ENCODE results near the gene BCAS1. TPM values are rescaled to one million over a fixed set of nuclear protein-coding genes. Genes with fewer than 3 reads are reported as not detected.

The BCAS1 gene
- total RNA-seq, 2 experiments from 2014 or later: 0.09 TPM; not detected in 1

- DNase-seq (no peak), ATAC-seq (ENCODE audit: low read depth) (no peak)
- Mint-ChIP-seq H3K36me3 (peaks cover 8% of the 10 kb centered on the region), H3K27ac (no peak overlapping the region), H3K27me3 (no peaks in the 10 kb centered on the region), H3K4me1 (peaks cover 25% of the 10 kb centered on the region), H3K4me3 (no peak overlapping the region), H3K9me3 (peaks cover 6% of the 10 kb centered on the region)
- POLR2A ChIA-PET: interaction anchor here (0.5 to 1.5 kb wide), 2 partner anchors 128 to 364 kb away, joined by 3 to 5 read pairs; partner anchors contain the start of gene PFDN4
These were observed 9.3 kb upstream of the BCAS1 start for GRCh38 chr20:54079652-54080051.

DNA sequence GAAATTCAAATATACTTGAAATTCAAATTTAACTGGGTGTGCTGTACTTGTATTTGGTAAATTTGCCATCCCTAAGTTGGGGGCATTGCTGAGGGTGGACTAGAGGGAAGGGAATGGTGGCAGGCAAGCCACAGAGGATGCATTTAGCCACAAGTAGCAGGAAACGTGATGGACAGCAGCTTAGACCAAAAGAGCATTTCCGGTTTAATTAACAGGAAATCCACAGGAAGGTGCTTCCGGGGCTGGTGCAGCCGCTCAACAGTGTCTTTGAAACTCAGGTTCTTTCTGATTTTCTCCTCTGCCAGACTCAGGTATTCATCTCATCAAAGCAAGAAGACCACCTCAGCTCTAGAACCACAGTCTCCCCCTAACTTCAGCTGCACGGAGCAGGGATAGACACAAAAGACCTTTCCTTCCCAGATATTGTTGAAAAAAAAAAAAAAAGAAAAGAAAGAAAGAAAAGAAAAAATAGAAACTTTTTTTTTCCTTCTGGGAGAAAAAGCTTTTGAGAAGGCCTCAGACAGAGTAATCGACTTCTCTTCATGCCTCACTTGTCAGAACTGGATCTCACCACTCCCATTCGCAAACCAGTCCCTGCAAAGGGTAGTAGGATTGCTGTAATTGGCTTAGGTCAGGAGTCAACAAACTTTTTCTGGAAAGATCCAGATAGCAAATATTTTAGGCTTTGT is 8.0 kb upstream of the BCAS1 start:
- peak overlapping the region; percentile 80 for H3K4me3 Mint-ChIP-seq
- H3K9me3 Mint-ChIP-seq: peaks cover 6% of the 10 kb centered on the region
- H3K4me1 Mint-ChIP-seq: peaks cover 23% of the 10 kb centered on the region
- no peaks in the 10 kb centered on the region for H3K27me3 Mint-ChIP-seq
- peak overlapping the region; percentile 90 for H3K27ac Mint-ChIP-seq
- POLR2A ChIA-PET: interaction anchor here (0.6 to 1.8 kb wide), 11 partner anchors 8 to 921 kb away, joined by 3 to 6 read pairs (median 3); partner anchors contain the start of genes BCAS1 and PFDN4
- H3K36me3 Mint-ChIP-seq: peaks cover 6% of the 10 kb centered on the region
- DNase-seq: peak; percentile 44
- peak; percentile 86 for ATAC-seq (ENCODE audit: low read depth)

DNA sequence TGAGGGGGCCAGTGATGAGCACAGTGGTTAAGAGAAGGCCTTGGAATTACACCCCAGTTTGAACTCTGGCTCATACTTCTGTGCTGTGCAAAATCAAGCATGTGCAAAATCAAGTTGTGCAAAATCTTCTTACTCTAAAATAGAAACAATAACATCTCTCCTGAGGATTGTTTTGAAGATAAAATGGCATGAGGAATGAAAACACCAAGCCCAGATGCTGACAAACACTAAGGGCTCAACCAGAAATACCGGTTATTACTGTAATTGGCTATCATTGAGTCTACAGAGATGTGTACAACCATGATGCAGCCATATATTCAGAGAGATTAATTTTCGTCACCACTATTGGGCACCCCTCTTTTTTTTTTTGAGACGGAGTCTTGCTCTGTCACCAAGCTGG is 5.9 kb upstream of the BCAS1 start:
- Mint-ChIP-seq H3K4me3 (no peak overlapping the region), H3K27ac (no peak overlapping the region), H3K36me3 (peaks cover 4% of the 10 kb centered on the region), H3K4me1 (peaks cover 18% of the 10 kb centered on the region), H3K27me3 (no peaks in the 10 kb centered on the region), H3K9me3 (peaks cover 5% of the 10 kb centered on the region)
- POLR2A ChIA-PET: no interaction called here
- DNase-seq: no peak
- ATAC-seq (ENCODE audit: low read depth): no peak

DNA sequence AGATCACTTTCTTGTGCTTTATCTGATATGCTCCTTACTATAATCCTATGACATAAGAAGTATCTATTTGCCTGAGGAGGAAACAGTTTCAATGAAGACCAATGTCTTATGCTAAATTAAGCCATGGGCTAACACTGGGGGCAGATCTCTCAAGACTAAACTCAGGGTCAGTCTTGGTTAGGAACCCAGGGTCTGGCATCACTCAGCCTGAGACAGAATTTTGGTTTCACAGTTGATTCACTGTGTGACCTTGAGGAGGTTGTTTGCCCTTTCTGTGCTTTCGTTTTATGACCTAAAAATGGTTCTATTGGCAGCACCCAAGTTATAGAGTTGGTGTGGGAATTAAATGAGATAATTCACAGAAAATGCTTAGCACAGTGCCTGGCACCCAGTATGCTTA is 4.9 kb upstream of the BCAS1 start:
- Mint-ChIP-seq H3K4me3 (no peak overlapping the region), H3K27ac (no peak overlapping the region)
- POLR2A ChIA-PET: no interaction called here

DNA sequence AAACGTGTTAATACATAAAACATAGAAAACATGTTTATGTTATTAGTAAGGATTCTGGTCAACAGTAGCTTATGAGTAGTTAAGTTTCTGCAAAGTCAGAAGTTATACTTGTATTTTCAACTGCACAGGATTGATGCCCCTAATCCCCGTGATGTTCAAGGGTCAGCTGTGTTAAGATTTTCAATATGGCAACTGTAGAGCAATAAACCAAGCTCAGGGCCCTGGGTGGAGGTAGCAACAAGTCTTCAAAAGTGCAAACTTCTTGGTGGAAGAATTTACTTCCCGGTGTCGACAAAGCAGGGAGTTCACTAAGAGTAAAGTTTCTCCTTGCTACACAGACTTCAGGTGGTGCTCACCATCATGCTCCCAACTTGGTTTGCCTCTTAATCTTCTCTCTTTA is 4.1 kb upstream of the BCAS1 start:
- H3K9me3 Mint-ChIP-seq: peaks cover 5% of the 10 kb centered on the region
- POLR2A ChIA-PET: no interaction called here

More for the DNA sequence above, 4.9 kb upstream of the BCAS1 start:
- Mint-ChIP-seq H3K4me1 (peaks cover 18% of the 10 kb centered on the region), H3K9me3 (peaks cover 5% of the 10 kb centered on the region), H3K27me3 (no peaks in the 10 kb centered on the region), H3K36me3 (peaks cover 3% of the 10 kb centered on the region)
- DNase-seq (no peak), ATAC-seq (ENCODE audit: low read depth) (no peak)

DNA sequence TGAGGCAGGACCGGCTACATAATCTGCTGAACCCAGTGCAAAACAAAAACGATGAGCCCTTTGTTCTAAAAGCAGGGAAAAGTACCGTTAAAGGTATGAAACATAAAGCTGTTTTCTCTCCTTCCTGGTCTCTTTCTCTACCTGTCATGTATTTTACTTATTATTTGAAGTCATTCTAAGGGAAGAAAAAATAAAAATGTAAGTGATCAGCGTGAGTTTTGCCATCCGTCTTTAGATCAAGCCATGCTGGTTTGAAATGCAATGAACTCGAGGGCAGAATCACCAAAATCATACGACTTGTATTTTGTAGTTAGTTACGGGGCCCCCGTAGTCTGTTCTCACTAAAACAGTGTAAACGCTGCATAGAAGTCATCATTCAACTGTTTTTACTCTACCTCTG is 2.9 kb upstream of the BCAS1 start:
- H3K9me3 Mint-ChIP-seq: peaks cover 3% of the 10 kb centered on the region
- no peak for DNase-seq
- POLR2A ChIA-PET: no interaction called here
- H3K27me3 Mint-ChIP-seq: no peaks in the 10 kb centered on the region
- no peaks in the 10 kb centered on the region for H3K36me3 Mint-ChIP-seq
- H3K27ac Mint-ChIP-seq: no peak overlapping the region
- no peak overlapping the region for H3K4me3 Mint-ChIP-seq
- H3K4me1 Mint-ChIP-seq: peaks cover 11% of the 10 kb centered on the region
- ATAC-seq (ENCODE audit: low read depth): no peak

More for the DNA sequence above, 4.1 kb upstream of the BCAS1 start:
- Mint-ChIP-seq H3K27me3 (no peaks in the 10 kb centered on the region), H3K4me1 (peaks cover 17% of the 10 kb centered on the region), H3K36me3 (peaks cover 3% of the 10 kb centered on the region), H3K27ac (no peak overlapping the region), H3K4me3 (no peak overlapping the region)
- DNase-seq (no peak), ATAC-seq (ENCODE audit: low read depth) (no peak)

GRCh38 chr20:54069501-54069971 is 858 bp downstream of the BCAS1 start:
- peaks cover 3% of the 10 kb centered on the region for H3K9me3 Mint-ChIP-seq
- peaks cover 7% of the 10 kb centered on the region for H3K4me1 Mint-ChIP-seq
- ATAC-seq (ENCODE audit: low read depth) (no peak), DNase-seq (no peak)
- no peaks in the 10 kb centered on the region for H3K27me3 Mint-ChIP-seq
- no peaks in the 10 kb centered on the region for H3K36me3 Mint-ChIP-seq
- H3K4me3 Mint-ChIP-seq: no peak overlapping the region
- POLR2A ChIA-PET: interaction anchor here (1.2 kb wide), 1 partner anchor 9 kb away, joined by 3 read pairs; no protein-coding TSS in a partner anchor
- no peak overlapping the region for H3K27ac Mint-ChIP-seq

GRCh38 chr20:54068966-54069365 is 1.4 kb downstream of the BCAS1 start:
- H3K9me3 Mint-ChIP-seq: peaks cover 3% of the 10 kb centered on the region
- H3K27me3 Mint-ChIP-seq: no peaks in the 10 kb centered on the region
- H3K36me3 Mint-ChIP-seq: no peaks in the 10 kb centered on the region
- POLR2A ChIA-PET: no interaction called here
- H3K27ac Mint-ChIP-seq: no peak overlapping the region
- H3K4me3 Mint-ChIP-seq: no peak overlapping the region
- H3K4me1 Mint-ChIP-seq: peaks cover 12% of the 10 kb centered on the region
- no peak for ATAC-seq (ENCODE audit: low read depth)
- DNase-seq: no peak

DNA sequence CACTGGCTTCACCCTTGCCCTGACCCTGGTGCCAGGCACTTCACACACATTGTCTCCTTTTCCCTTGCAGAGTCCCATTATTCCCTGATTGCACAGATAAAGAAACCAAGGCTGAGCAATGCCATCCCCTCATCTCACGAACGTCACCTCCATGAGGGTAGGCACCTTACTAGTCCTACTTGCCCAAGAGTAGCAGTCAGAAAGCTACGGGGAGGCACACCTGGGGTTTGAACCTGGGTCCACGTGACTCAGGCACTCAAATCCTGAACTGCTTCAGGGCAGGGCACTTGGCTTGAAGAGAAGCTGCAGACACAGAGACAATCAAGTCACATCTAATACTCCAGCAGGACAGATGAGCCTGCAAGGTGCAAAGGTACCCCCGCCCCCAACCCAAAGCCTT is 1.9 kb downstream of the BCAS1 start:
- Mint-ChIP-seq H3K9me3 (peaks cover 3% of the 10 kb centered on the region), H3K4me1 (peaks cover 16% of the 10 kb centered on the region), H3K27me3 (no peaks in the 10 kb centered on the region), H3K36me3 (no peaks in the 10 kb centered on the region), H3K27ac (no peak overlapping the region), H3K4me3 (no peak overlapping the region)
- no peak for ATAC-seq (ENCODE audit: low read depth)
- POLR2A ChIA-PET: no interaction called here
- DNase-seq: no peak

DNA sequence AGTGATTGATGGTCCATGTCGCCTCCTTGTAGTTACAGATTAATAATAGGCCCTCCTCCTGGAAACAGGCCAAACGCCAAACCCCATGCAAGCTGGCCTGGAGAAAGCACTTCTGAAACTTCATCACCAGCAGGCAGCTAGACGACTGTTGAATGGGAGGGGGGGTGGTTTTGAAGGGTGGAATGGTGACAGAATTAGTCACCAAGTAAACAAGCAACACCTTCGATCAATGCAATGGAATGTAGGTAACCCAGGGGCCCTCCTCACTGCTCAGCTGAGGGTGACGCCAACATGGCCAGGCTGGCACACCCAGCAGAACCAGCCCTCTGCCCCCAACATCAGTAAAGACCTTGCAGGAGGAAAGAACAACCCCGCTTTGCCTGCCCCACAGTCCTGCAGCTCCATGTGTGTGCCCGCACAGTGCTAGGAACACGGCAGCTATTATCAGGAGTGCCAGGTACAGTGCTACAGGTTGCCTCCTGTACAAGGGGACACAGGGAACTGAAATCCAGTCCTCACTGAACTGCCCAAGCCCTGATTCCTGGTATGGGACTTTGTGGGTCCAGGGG is 2.7 kb downstream of the BCAS1 start:
- POLR2A ChIA-PET: no interaction called here
- Mint-ChIP-seq H3K27me3 (no peaks in the 10 kb centered on the region), H3K4me1 (peaks cover 21% of the 10 kb centered on the region), H3K9me3 (peaks cover 3% of the 10 kb centered on the region), H3K27ac (no peak overlapping the region), H3K4me3 (no peak overlapping the region), H3K36me3 (no peaks in the 10 kb centered on the region)
- no peak for ATAC-seq (ENCODE audit: low read depth)
- DNase-seq: no peak

DNA sequence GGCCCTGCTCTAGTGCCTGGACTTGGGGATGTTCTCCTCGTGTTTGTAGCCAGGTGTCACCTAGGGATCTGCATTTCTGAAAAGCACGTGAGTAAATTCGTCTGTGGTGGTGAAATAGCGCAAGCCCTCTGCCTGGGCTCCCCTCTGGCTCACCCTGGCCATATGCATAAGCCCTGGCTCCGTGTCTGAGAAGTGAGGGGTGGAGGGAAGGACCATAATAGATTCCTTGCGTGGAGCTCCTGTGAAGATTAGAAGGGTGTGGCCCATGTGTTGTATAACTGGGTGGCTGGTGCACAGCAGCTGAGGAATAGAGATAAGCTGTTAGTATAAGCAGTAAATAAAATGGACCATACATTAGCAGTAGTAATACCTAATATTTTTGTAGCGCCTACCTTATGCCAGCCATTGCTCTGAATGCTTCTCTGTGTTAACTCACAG is 4.8 kb downstream of the BCAS1 start:
- H3K9me3 Mint-ChIP-seq: no peaks in the 10 kb centered on the region
- DNase-seq (no peak), ATAC-seq (ENCODE audit: low read depth) (no peak)
- POLR2A ChIA-PET: no interaction called here
- no peaks in the 10 kb centered on the region for H3K36me3 Mint-ChIP-seq
- no peaks in the 10 kb centered on the region for H3K27me3 Mint-ChIP-seq
- H3K4me1 Mint-ChIP-seq: peaks cover 22% of the 10 kb centered on the region
- H3K27ac Mint-ChIP-seq: no peak overlapping the region
- no peak overlapping the region for H3K4me3 Mint-ChIP-seq

DNA sequence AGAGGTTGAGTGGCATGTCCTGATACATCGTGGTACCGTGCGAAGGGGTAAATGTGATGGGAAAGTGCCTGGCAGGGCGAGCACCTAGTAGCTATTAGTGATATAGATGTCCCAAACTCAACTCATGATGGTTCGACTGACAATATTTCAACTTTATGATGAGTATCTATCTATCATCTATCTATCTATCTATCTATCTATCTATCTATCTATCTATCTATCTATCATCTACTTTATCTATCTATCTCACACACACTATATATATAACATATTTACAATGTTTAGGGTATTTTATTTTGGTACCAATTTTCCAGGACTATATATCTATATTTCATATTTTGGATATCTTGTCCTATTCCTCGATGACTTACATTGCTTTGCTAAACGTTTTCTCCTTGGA is 5.5 kb downstream of the BCAS1 start:
- H3K4me3 Mint-ChIP-seq: no peak overlapping the region
- POLR2A ChIA-PET: interaction anchor here (1.6 kb wide), 1 partner anchor 13 kb away, joined by 6 read pairs; no protein-coding TSS in a partner anchor
- ATAC-seq (ENCODE audit: low read depth): no peak

DNA sequence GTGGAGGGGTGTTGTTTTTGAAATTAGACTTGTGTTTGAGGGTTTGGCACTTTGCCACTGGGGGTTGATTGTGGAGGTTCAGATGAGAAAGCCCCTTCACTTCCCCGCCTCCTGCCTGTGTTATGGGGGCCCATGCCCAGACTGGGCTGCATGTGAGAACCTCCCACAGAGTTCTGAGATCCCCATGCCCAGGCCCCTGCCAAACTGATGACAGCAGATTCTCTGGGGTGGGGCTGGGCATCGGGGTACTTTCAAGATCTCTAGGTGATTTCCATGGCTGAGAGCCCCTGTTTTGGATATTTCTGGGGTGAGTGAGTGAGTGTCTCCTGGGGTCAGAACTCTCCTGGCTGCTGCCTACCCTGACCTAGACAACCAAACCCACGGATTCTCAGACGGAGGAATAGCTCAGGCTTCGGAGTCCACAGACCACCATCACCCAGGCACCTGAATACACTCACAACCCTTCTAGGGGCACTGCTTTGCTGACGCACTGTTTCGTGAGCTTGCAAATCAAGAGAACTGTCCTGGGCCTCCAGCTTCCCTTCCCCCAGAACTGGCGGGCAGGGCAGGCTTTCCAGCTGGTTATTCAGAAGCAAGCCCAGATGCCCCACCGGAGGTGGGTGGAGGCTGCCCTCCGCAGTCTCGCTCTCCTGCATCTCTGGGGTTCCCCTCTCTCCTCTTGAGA is 6.3 kb downstream of the BCAS1 start:
- no peaks in the 10 kb centered on the region for H3K27me3 Mint-ChIP-seq
- POLR2A ChIA-PET: interaction anchor here (1.6 kb wide), 1 partner anchor 14 kb away, joined by 6 read pairs; no protein-coding TSS in a partner anchor
- no peaks in the 10 kb centered on the region for H3K9me3 Mint-ChIP-seq
- peak; percentile 54 for ATAC-seq (ENCODE audit: low read depth)
- H3K27ac Mint-ChIP-seq: peak overlapping the region; percentile 71
- peak; percentile 43 for DNase-seq
- peak overlapping the region; percentile 63 for H3K4me3 Mint-ChIP-seq
- no peaks in the 10 kb centered on the region for H3K36me3 Mint-ChIP-seq
- peaks cover 22% of the 10 kb centered on the region for H3K4me1 Mint-ChIP-seq

More for the DNA sequence above, 5.5 kb downstream of the BCAS1 start:
- peaks cover 22% of the 10 kb centered on the region for H3K4me1 Mint-ChIP-seq
- H3K27ac Mint-ChIP-seq: no peak overlapping the region
- H3K36me3 Mint-ChIP-seq: no peaks in the 10 kb centered on the region
- DNase-seq: no peak
- H3K27me3 Mint-ChIP-seq: no peaks in the 10 kb centered on the region
- H3K9me3 Mint-ChIP-seq: no peaks in the 10 kb centered on the region

All from activated naive CD8-positive, alpha-beta T cell treated with anti-CD3 and anti-CD28 coated beads, Interleukin-2, amount 10 ng/mL, durations not matched to agents 7 days and 5 days (primary cell).